ENCODE results near the gene NEDD4L. TPM values are rescaled to one million over a fixed set of nuclear protein-coding genes. Genes with fewer than 3 reads are reported as not detected.

The NEDD4L gene
- polyA plus RNA-seq, 1 donor (not counting 4 experiments of a cell fraction or from before 2014, with no cell fraction given), result 52.6 TPM

DNA sequence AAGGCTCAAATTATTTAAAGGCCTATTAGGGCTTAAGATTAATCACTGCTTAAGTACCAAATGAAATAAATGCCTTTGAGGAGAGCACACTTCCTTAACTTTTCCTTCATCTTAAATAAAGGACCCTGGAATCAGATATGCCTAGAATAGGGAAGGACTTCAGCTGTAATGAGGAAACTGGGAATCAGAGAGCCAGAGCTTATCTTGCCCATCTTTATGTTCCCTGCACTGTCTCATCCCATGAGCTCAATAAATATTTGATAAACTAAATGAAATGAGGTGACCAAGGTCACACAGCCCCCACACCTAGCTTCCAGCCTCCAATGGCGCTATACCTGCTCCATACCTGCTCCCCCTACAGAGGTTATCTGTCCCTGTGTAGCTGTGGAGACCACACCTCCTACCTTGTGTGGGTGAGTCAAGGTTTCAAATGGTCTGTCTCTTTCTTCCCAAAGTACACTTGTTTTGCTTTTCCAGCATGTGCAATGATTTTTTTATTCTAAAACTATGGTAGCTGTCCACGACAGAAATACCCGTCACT, 23.4 kb upstream of the NEDD4L start:
- dilution Hi-C loops (cut with MboI; ENCODE audit: extremely low pct_ligation_motif_present, low sequenced_read_pairs), result no loop called here
- no peak overlapping the region for H3K4me3 ChIP-seq (ENCODE audit: control insufficient read depth in 2 of 3, extremely low read depth in 1 of 3, insufficient read depth in 2 of 3, low read depth in 1 of 3, low read length in 3 of 3)
- TF ChIP-seq EZH2 (IDR thresholded peaks at IDR 0.05; ENCODE audit: low read length), result no peak
- TF ChIP-seq, protein P1, sequence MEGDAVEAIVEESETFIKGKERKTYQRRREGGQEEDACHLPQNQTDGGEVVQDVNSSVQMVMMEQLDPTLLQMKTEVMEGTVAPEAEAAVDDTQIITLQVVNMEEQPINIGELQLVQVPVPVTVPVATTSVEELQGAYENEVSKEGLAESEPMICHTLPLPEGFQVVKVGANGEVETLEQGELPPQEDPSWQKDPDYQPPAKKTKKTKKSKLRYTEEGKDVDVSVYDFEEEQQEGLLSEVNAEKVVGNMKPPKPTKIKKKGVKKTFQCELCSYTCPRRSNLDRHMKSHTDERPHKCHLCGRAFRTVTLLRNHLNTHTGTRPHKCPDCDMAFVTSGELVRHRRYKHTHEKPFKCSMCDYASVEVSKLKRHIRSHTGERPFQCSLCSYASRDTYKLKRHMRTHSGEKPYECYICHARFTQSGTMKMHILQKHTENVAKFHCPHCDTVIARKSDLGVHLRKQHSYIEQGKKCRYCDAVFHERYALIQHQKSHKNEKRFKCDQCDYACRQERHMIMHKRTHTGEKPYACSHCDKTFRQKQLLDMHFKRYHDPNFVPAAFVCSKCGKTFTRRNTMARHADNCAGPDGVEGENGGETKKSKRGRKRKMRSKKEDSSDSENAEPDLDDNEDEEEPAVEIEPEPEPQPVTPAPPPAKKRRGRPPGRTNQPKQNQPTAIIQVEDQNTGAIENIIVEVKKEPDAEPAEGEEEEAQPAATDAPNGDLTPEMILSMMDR (optimal IDR thresholded peaks at IDR 0.05 in 1 of 3, IDR thresholded peaks at IDR 0.05 in 1 of 3, conservative IDR thresholded peaks at IDR 0.05 in 1 of 3; ENCODE audit: extremely low read depth in 1 of 3, insufficient read depth in 2 of 3, low read length in 3 of 3), result no peak

DNA sequence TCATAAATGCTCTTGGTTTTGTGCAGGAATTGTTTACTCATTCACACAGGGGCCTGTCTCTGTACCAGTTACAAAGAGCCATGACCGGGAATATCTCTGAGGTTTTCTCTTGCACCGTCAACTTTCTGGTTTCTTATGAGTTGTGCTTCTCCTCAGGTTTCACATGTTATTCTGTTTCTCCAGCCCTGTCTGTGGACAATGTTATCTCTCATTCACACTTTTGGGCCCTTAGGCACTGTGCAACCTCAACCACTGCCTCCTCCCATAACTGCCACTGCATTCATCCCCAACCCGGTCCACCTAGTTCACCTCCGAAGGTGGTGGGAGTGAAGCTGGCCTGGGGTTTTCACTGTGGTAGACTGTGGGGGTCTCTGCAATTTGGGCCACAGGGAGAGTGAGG, 22.5 kb upstream of the NEDD4L start:
- DNase-seq (ENCODE audit: low read depth, low spot score) (no peak), FAIRE-seq (no peak)
- H3K79me2 ChIP-seq (ENCODE audit: control insufficient read depth, insufficient read depth, low read length), result no peaks in the 10 kb centered on the region
- H3K36me3 ChIP-seq (ENCODE audit: control insufficient read depth in 2 of 2, extremely low read depth in 1 of 2, insufficient read depth in 2 of 2, low read length in 2 of 2), result no peaks in the 10 kb centered on the region
- no peaks in the 10 kb centered on the region for H4K20me1 ChIP-seq (ENCODE audit: control insufficient read depth, extremely low read depth, insufficient read depth, low read length)
- H3K27ac ChIP-seq (ENCODE audit: control insufficient read depth, insufficient read depth, low read length), result no peak overlapping the region
- H3K4me1 ChIP-seq (ENCODE audit: control insufficient read depth, extremely low read depth, insufficient read depth, low read length), result no peaks in the 10 kb centered on the region
- no peak for TF ChIP-seq EZH2 (IDR thresholded peaks at IDR 0.05; ENCODE audit: low read length)
- TF ChIP-seq, protein P1 (optimal IDR thresholded peaks at IDR 0.05 in 1 of 3, IDR thresholded peaks at IDR 0.05 in 1 of 3, conservative IDR thresholded peaks at IDR 0.05 in 1 of 3; ENCODE audit: extremely low read depth in 1 of 3, insufficient read depth in 2 of 3, low read length in 3 of 3), result no peak
- H3K4me3 ChIP-seq (ENCODE audit: control insufficient read depth in 2 of 3, extremely low read depth in 1 of 3, insufficient read depth in 2 of 3, low read depth in 1 of 3, low read length in 3 of 3), result no peak overlapping the region
- no peak overlapping the region for H2AFZ ChIP-seq (ENCODE audit: control insufficient read depth, low read length)
- no peak overlapping the region for H3K9ac ChIP-seq (ENCODE audit: control insufficient read depth, extremely low read depth, insufficient read depth, low read length)
- H3K9me3 ChIP-seq (ENCODE audit: control insufficient read depth, low read depth, low read length), result no peaks in the 10 kb centered on the region
- dilution Hi-C loops (cut with MboI; ENCODE audit: extremely low pct_ligation_motif_present, low sequenced_read_pairs), result no loop called here
- no peak overlapping the region for H3K4me2 ChIP-seq (ENCODE audit: control insufficient read depth, extremely low read depth, insufficient read depth, low read depth, low read length)
- no peaks in the 10 kb centered on the region for H3K27me3 ChIP-seq (ENCODE audit: control insufficient read depth, extremely low read depth, insufficient read depth, low read length)
- no peaks in the 10 kb centered on the region for H3K9me1 ChIP-seq (ENCODE audit: control insufficient read depth, extremely low read depth, insufficient read depth, low read length)

More for the DNA sequence above, 23.4 kb upstream of the NEDD4L start:
- no peak overlapping the region for H3K4me2 ChIP-seq (ENCODE audit: control insufficient read depth, extremely low read depth, insufficient read depth, low read depth, low read length)
- no peaks in the 10 kb centered on the region for H3K4me1 ChIP-seq (ENCODE audit: control insufficient read depth, extremely low read depth, insufficient read depth, low read length)
- H2AFZ ChIP-seq (ENCODE audit: control insufficient read depth, low read length), result no peak overlapping the region
- H3K9me1 ChIP-seq (ENCODE audit: control insufficient read depth, extremely low read depth, insufficient read depth, low read length), result no peaks in the 10 kb centered on the region
- no peaks in the 10 kb centered on the region for H3K36me3 ChIP-seq (ENCODE audit: control insufficient read depth in 2 of 2, extremely low read depth in 1 of 2, insufficient read depth in 2 of 2, low read length in 2 of 2)
- no peak overlapping the region for H3K9ac ChIP-seq (ENCODE audit: control insufficient read depth, extremely low read depth, insufficient read depth, low read length)
- no peaks in the 10 kb centered on the region for H3K27me3 ChIP-seq (ENCODE audit: control insufficient read depth, extremely low read depth, insufficient read depth, low read length)
- DNase-seq (ENCODE audit: low read depth, low spot score), result no peak
- H3K27ac ChIP-seq (ENCODE audit: control insufficient read depth, insufficient read depth, low read length), result no peak overlapping the region
- H3K9me3 ChIP-seq (ENCODE audit: control insufficient read depth, low read depth, low read length), result no peaks in the 10 kb centered on the region
- H4K20me1 ChIP-seq (ENCODE audit: control insufficient read depth, extremely low read depth, insufficient read depth, low read length), result no peaks in the 10 kb centered on the region
- H3K79me2 ChIP-seq (ENCODE audit: control insufficient read depth, insufficient read depth, low read length), result no peaks in the 10 kb centered on the region
- FAIRE-seq, result no peak

All from keratinocyte (primary cell).